ENCODE measurements around the gene CHRD.

DNA sequence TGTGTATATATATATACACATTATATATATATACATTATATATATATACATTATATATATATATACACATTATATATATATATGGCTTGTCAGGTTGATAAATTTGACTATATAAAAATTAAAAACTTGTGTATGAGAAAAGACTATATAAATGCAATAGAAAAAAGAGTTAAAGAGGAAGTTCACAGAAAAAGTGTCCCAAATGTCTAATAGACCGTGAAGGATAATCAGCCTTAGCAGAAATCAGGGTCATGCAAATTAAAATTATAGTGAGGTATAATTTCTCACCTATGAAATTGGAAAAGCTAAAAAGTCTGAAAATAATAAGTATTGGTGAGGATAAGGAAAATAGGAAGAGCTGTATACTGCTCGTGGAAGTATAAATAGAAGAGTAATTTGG, 51.1 kb downstream of the CHRD start:
- TF ChIP-seq POLR2AphosphoS5 (IDR thresholded peaks at IDR 0.05) (no peak), POLR2A (IDR thresholded peaks at IDR 0.05) (no peak), EP300 (IDR thresholded peaks at IDR 0.05) (no peak)
- TF ChIP-seq, protein P1, sequence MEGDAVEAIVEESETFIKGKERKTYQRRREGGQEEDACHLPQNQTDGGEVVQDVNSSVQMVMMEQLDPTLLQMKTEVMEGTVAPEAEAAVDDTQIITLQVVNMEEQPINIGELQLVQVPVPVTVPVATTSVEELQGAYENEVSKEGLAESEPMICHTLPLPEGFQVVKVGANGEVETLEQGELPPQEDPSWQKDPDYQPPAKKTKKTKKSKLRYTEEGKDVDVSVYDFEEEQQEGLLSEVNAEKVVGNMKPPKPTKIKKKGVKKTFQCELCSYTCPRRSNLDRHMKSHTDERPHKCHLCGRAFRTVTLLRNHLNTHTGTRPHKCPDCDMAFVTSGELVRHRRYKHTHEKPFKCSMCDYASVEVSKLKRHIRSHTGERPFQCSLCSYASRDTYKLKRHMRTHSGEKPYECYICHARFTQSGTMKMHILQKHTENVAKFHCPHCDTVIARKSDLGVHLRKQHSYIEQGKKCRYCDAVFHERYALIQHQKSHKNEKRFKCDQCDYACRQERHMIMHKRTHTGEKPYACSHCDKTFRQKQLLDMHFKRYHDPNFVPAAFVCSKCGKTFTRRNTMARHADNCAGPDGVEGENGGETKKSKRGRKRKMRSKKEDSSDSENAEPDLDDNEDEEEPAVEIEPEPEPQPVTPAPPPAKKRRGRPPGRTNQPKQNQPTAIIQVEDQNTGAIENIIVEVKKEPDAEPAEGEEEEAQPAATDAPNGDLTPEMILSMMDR (IDR thresholded peaks at IDR 0.05) = no peak
